Measurements from ENCODE around the gene MYRF.
A peak's percentile ranks its signal among the peaks of the same experiment; 100 is the strongest.

Gene MYRF

GRCh38 chr11:61718621-61719302, 33.7 kb upstream of the MYRF start:
- Histone ChIP-seq H3K4me3 (ENCODE audit: low read depth in 1 of 2, low read length in 2 of 2) (no peak overlapping the region), H3K27ac (ENCODE audit: low read length) (no peak overlapping the region)

GRCh38 chr11:61719978-61720377, 32.5 kb upstream of the MYRF start:
- Histone ChIP-seq H3K27ac (ENCODE audit: low read length) (no peak overlapping the region), H3K36me3 (ENCODE audit: insufficient read depth, low read length) (no peaks in the 10 kb centered on the region), H3K79me2 (ENCODE audit: insufficient read depth, low read length) (no peaks in the 10 kb centered on the region), H3K4me3 (ENCODE audit: low read depth in 1 of 2, low read length in 2 of 2) (no peak overlapping the region), H3K4me1 (ENCODE audit: insufficient read depth, low read length) (no peaks in the 10 kb centered on the region), H4K20me1 (ENCODE audit: insufficient read depth, low read length) (peaks cover 12% of the 10 kb centered on the region; the same call in 1 of the 2 replicates), H2AFZ (ENCODE audit: low read depth, low read length) (no peak overlapping the region), H3K27me3 (ENCODE audit: insufficient read depth, low read length, poor library complexity) (peaks cover 2% of the 10 kb centered on the region), H3K9me3 (ENCODE audit: insufficient read depth, low read length, severe bottlenecking) (no peaks in the 10 kb centered on the region), H3K9ac (ENCODE audit: low read depth, low read length) (no peak overlapping the region), H3K4me2 (ENCODE audit: insufficient read depth, low read length) (no peak overlapping the region)
- no peak for ATAC-seq (ENCODE audit: insufficient read depth, low read depth)
- no peak for TF ChIP-seq CTCF (IDR thresholded peaks at IDR 0.05; ENCODE audit: borderline replicate concordance, extremely low read depth, low read length, poor library complexity, severe bottlenecking)
- no peak for TF ChIP-seq EZH2 (IDR thresholded peaks at IDR 0.05; ENCODE audit: borderline replicate concordance, low read depth, low read length, severe bottlenecking)
- no peak for DNase-seq

More at GRCh38 chr11:61718621-61719302, 33.7 kb upstream of the MYRF start:
- Histone ChIP-seq H3K27me3 (ENCODE audit: insufficient read depth, low read length, poor library complexity) (no peaks in the 10 kb centered on the region), H3K79me2 (ENCODE audit: insufficient read depth, low read length) (no peaks in the 10 kb centered on the region), H4K20me1 (ENCODE audit: insufficient read depth, low read length) (peaks cover 9% of the 10 kb centered on the region; the same call in 1 of the 2 replicates), H3K36me3 (ENCODE audit: insufficient read depth, low read length) (no peaks in the 10 kb centered on the region), H3K4me1 (ENCODE audit: insufficient read depth, low read length) (no peaks in the 10 kb centered on the region), H3K9me3 (ENCODE audit: insufficient read depth, low read length, severe bottlenecking) (no peaks in the 10 kb centered on the region), H3K4me2 (ENCODE audit: insufficient read depth, low read length) (no peak overlapping the region), H2AFZ (ENCODE audit: low read depth, low read length) (no peak overlapping the region), H3K9ac (ENCODE audit: low read depth, low read length) (no peak overlapping the region)
- ATAC-seq (ENCODE audit: insufficient read depth, low read depth) (0 out of 3 replicates have a peak, but pooled peaks have one; percentile 40), DNase-seq (no peak)
- TF ChIP-seq EZH2 (IDR thresholded peaks at IDR 0.05; ENCODE audit: borderline replicate concordance, low read depth, low read length, severe bottlenecking) (no peak), CTCF (IDR thresholded peaks at IDR 0.05; ENCODE audit: borderline replicate concordance, extremely low read depth, low read length, poor library complexity, severe bottlenecking) (no peak)

DNA sequence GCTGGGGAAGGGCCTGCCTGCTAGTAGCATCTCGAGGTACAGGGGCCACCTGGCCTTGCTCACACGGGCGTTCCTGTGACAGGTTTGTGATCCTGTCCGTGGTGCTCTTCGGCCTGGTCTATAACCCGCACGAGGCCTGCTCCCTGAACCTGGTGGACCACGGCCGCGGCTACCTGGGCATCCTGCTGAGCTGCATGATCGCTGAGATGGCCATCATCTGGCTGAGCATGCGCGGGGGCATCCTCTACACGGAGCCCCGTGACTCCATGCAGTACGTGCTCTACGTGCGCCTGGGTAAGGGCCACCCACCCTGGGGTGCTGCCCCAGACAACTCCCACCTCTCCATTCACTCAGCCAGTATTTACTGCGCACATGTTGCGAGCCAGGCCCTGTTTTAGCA, 31.8 kb upstream of the MYRF start:
- TF ChIP-seq CTCF (IDR thresholded peaks at IDR 0.05; ENCODE audit: borderline replicate concordance, extremely low read depth, low read length, poor library complexity, severe bottlenecking) (no peak), EZH2 (IDR thresholded peaks at IDR 0.05; ENCODE audit: borderline replicate concordance, low read depth, low read length, severe bottlenecking) (no peak)
- peaks cover 12% of the 10 kb centered on the region; the same call in 1 of the 2 replicates for H4K20me1 ChIP-seq (ENCODE audit: insufficient read depth, low read length)
- H3K4me1 ChIP-seq (ENCODE audit: insufficient read depth, low read length): no peaks in the 10 kb centered on the region
- no peaks in the 10 kb centered on the region for H3K79me2 ChIP-seq (ENCODE audit: insufficient read depth, low read length)
- no peak for DNase-seq
- no peak for ATAC-seq (ENCODE audit: insufficient read depth, low read depth)
- no peak overlapping the region for H3K27ac ChIP-seq (ENCODE audit: low read length)
- no peak overlapping the region for H3K4me3 ChIP-seq (ENCODE audit: low read depth in 1 of 2, low read length in 2 of 2)
- H3K4me2 ChIP-seq (ENCODE audit: insufficient read depth, low read length): no peak overlapping the region
- H3K27me3 ChIP-seq (ENCODE audit: insufficient read depth, low read length, poor library complexity): peaks cover 4% of the 10 kb centered on the region
- H3K9me3 ChIP-seq (ENCODE audit: insufficient read depth, low read length, severe bottlenecking): no peaks in the 10 kb centered on the region
- no peak overlapping the region for H2AFZ ChIP-seq (ENCODE audit: low read depth, low read length)
- H3K9ac ChIP-seq (ENCODE audit: low read depth, low read length): no peak overlapping the region
- H3K36me3 ChIP-seq (ENCODE audit: insufficient read depth, low read length): no peaks in the 10 kb centered on the region

All from DND-41 (cell line).